GM10847 (cell line): Measurements from ENCODE around the gene EPB41.

Experiments used
- POLR2A ChIP-seq: IDR thresholded peaks from 2 replicates; pipeline ENCODE4 v1.6.1; 2011; ENCODE audit not compliant: insufficient read length; ENCODE audit errors: extremely low read depth

EPB41 gene

DNA sequence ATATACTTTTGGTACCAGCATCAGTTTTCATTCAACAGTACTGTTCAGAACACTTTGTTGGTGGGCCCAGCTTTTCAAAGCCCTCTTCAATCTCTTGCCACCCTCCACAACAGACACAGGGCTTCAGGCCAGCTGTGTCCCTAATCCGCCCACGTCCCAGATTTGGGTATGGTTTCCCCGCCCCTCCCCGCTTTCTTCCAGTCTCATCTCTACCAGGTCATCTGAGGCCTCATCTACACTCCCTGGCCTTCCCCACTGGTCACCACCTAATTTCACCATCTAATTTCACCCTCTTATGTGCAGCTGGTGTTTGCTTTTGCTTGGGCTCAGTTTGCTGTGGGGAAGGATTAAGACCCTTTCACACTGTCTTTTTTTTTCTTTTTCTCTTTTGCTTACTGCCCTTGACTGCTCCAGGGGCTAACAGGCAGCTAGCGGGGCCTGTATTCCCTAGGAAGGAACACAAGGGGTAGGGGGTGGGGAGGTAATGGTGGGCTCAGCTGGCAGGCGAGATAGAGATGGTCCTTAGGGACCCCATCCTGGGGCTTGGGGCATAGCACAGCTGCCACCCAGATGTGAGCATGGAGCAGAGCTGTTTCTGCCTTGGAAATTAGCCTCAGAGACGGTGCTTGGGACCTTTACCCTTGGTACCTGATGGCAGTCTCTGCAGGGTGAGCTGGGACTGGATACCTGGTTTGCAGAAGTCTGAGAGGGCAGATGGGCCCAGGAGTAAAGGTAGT, 3.8 kb upstream of the EPB41 start:
- no peak for TF ChIP-seq POLR2A

DNA sequence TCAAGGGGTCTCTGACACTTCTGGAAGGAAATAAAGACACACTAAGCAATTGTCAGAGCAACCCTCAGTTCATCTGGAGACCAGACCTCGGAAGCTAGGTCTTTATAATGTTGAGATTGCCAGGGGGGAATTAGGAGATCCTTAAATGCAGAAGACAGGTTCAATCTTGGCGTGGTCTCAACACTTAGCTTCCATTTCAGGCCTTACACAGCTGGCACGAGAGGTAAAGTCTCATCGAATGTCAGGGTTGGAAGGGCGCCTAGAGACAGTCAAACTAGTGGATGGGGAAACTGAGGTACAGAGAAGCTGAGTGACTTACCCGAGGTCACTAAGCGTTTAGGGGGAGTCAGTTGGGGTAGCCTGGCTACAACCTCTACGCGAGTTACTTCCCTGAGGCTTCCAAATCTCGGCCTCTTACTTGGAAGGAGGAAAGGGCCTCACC, 562 bp upstream of the EPB41 start:
- TF ChIP-seq POLR2A, result no peak

DNA sequence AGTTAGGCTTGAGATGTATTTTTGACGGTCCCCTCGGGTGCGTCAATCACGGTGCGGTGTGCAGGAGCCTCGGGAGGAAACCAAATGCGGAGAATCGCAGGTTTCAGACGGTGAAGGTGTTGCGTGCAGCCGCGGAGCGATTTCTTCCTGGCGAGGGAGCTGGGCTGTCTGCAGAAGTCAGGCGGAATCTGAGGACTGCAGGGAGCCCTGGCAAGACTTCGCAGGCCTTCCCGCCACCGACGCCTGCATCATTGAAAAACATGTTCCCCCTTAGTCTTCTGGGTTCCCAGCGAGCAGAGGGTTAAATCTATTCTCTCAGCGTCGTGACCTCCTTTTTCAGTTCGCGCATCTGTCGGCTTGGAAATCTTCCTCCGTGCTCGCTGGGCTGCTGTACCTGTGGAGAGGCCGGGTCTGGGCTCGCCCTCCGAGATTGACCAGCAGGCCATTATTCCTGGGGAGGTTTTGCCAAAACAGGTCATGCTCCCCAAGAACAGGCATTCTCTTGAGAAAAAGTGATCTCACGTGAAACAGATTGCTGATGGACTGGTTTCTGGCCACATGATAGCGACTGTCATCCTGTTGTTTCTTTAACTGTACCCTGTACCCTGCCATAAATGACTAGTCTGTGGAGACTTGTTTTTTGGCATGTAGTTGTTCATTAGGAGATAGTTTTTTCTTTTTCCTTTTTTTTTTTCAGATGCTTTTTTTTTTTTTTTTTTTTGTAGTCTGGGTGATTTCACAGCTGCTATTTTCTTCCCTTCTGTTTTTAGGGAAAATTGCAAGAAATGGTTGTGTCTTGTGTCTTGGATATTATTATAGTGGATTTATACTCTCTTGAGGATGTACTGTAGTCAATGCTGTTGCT, 894 bp downstream of the EPB41 start:
- TF ChIP-seq POLR2A, result no peak

- TF ChIP-seq POLR2A, result no peak
Observed at GRCh38 chr1:28917757-28918118, 3.4 kb downstream of the EPB41 start.

DNA sequence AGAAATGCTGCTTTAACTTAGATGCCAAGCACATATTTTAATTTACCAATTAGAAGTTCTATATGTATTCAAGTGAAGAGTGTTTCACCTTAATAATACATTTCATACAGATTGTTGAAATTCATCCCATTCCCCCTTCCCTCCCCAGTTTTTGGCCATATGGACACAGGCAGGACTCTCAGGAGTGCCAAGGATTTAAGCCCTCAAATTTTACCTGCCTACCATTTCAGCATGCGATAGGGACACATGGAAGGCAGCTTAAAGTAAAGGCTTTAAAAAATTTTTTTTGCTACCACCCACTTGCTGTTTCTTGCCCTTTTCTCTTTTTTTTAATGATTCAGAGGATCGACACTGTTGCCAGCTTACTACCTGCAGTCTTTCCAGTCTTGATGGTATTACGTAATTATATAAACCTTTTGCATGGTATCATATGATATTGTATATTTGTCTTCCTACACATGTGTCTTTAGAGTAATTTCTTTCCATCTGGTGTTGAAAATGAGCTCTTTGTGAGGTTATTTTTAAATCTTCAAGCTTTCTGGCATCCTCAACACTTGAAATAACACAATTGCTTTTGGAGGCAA, 7.0 kb downstream of the EPB41 start:
- no peak for TF ChIP-seq POLR2A

DNA sequence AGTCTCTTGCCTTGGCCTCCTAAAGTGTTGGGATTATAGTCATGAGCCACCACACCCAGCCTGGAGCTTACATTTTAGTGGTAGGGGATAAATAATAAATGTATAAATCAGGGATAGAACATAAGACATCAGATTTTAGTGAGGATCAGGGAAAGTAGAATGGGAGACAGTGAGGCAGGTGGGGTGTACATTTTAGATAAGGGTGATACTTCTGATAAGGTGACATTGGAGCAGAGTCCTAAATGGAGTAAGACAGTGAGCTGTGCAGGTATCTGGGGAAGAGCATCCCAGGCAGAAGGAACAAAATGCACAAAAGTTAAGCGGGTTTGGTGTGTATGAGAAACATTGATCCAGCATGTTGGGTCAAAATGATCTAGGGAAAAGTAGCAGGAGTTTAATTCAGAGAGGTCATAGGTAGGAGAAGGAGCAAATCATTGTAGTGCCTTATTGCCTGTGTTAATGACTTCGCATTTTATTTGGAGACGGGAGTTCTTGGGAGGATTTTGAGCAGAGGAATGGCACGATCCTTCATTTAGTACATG, 11.1 kb downstream of the EPB41 start:
- TF ChIP-seq POLR2A, result no peak

DNA sequence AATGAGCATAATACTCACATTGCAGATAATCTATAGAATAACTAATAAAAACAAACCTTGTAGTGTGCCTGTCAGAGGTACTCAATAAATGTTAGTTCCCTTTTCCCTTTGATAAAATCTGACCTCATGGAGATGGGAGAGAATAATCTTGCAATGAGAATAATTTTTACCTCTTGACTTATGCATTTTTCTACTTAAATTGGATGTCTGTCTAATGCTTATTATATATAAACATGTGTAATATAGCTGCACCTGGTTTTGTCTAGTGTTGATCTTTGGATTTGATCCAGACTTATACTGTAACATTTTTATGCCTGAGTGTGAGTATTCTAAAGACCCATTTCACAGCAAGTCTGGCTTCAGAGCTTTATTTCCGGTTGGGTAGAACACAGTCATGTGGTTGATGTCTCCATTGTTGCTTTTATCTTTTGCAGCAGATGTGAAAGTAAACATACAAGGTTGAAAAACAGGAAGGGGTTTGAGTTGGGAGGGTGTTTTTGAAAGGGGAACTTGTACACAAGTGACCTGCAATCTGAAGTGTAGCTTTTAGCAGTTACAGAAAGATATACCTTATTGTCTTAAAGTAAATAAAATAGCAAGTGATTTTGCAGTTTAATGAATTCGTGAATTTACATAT, 12.4 kb downstream of the EPB41 start:
- no peak for TF ChIP-seq POLR2A

DNA sequence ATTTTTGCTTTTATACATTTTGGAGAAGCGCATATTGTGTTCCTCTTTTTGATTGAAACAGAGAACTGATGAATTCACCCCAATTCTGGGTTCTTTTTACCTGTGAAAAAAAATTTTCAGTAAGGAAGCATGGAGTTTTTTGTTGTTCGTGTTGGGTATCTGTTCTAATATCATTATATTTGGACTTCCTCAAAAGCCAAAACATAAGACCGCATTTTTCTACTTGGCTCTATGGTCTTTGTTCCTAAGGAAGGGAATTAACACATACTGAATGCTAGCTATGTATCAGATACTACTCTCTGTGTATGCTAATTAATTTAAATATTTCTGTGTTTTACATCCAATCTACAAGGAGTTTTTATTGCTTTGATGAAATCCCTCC, 12.9 kb downstream of the EPB41 start:
- no peak for TF ChIP-seq POLR2A

GRCh38 chr1:28927648-28928313, 13.4 kb downstream of the EPB41 start:
- no peak for TF ChIP-seq POLR2A

DNA sequence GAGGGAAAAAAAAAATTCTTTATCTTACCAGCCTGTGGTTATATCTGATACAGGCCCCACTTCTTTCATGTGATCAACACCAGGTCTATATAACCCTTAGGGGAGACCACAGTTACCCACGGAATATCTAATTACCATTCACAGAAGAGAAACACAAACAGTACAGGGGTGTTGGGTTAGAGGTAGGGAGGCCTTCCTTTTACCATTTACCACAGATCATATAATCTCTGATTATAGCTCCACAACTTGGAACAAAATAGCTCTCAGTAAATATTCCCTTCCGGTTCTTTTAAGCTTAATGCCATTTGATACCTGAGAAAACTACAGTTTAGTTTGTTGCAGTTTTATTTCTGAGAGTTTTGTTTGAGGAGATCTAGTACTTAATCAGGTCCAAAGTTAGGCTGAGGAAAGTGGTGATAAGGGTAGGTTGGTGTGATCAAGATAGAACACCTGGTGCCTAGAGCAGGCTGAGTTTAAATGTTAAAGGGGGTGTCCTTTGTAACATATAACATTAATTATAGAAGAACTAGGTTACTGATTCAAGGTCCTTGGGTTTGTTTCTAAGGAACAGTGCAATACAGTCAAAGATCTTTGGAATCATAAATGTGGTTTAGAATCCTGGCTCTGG, 14.1 kb downstream of the EPB41 start:
- no peak for TF ChIP-seq POLR2A

- TF ChIP-seq POLR2A, result no peak
Observed at GRCh38 chr1:28933277-28933676, 18.9 kb downstream of the EPB41 start.

DNA sequence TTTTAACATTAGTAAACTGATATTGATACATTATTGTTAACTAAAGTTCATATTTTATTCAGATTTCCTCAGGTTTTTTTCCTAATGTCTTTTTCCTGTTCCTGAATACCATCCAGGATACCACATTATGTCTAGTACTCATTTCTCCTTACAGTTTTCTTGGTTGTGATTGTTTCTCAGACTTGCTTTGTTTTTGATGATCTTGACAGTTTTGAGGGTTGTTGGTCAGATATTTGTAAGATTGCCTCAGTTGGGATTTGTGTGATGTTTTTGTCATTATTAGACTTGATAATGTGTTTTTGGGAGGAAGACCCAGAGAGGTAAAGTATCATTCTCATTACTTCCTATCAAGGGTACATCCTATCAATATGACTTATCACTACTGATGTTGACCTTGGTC, 19.5 kb downstream of the EPB41 start:
- no peak for TF ChIP-seq POLR2A

- no peak for TF ChIP-seq POLR2A
Observed at GRCh38 chr1:28934676-28935075, 20.3 kb downstream of the EPB41 start.

GRCh38 chr1:28935293-28935692, 20.9 kb downstream of the EPB41 start:
- no peak for TF ChIP-seq POLR2A
